ENCODE results near the gene PHACTR4.
"Not testable (repeated sequence)": the region's sequence is repeated elsewhere in the genome, so short reads cannot be mapped to it uniquely, and the experiment has no call there.

PHACTR4 gene

GRCh38 chr1:28369371-28370238 lies at the start of gene PHACTR4:
Gene PHACTR4 (plus strand): TSS chr1:28369740. CDS start chr1:28407448, 37,708 bp downstream.
- peak; percentile 55 for DNase-seq (ENCODE audit: low read depth)

DNA sequence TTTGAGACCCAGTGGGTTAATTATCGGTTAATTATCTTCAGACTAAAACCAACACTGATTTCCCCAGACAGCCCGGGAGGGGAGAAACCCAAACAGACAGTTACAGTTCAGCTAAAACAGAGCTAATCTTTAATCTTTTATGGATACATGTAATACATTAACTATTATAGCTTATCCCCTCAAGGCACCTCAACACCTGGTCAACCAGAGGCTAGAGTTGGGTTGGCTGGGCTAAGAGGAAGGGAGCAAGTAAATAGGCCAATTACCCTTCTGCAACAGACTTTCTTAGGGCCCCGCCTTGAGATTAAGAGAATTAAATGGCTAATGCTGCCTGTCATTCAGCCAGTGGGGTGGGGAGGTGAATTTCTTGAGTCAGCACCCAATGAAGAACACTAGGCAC lies 47.3 kb upstream of the PHACTR4 start:
- DNase-seq (ENCODE audit: low read depth): no peak

DNA sequence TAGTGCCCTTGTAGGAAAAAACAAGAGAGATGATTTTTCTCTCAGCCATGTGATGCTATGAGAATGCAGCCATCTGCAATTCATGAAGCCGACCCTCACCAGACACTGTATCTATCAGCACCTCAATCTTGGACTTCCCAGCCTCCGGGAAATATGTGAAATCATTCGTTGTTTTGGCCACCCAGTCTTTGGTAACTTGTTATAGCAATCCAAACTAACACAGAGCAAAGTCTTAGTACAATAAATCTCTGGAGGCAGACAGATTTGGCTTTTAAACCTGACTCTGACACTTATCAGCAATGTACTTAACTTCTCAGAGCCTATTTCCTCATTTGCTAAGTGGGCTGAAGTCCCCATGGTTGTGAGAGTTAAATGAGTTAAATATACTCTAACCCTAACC lies 45.8 kb upstream of the PHACTR4 start:
- no peak for DNase-seq (ENCODE audit: low read depth)

DNA sequence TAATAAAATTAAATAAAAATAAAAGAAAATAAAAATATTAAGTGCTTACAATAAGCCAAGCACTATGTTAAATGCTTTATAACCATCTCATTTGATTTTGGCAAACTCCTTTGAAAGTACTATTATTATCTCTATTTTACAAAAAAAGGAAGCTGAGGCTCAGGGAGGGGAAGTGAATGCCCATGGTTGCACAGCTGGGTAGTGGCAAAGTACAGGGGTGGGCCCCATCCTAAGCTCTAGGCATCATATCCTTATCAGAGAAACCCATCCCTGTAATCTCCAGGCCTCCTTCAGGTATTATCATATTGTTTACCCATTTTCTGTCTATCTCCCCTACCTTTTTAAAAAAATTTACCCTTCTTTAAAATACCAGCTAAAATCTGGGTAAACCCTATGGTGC lies 43.0 kb upstream of the PHACTR4 start:
- no peak for DNase-seq (ENCODE audit: low read depth)

GRCh38 chr1:28326984-28327383 lies 42.6 kb upstream of the PHACTR4 start:
- no peak for DNase-seq (ENCODE audit: low read depth)

GRCh38 chr1:28327431-28327830 lies 42.1 kb upstream of the PHACTR4 start:
- not testable (repeated sequence) for DNase-seq (ENCODE audit: low read depth)

- DNase-seq (ENCODE audit: low read depth): no peak
Measured at GRCh38 chr1:28328228-28328648, 41.3 kb upstream of the PHACTR4 start.

- peak; percentile 15 for DNase-seq (ENCODE audit: low read depth)
Measured at GRCh38 chr1:28329395-28330153, 40.0 kb upstream of the PHACTR4 start.

DNA sequence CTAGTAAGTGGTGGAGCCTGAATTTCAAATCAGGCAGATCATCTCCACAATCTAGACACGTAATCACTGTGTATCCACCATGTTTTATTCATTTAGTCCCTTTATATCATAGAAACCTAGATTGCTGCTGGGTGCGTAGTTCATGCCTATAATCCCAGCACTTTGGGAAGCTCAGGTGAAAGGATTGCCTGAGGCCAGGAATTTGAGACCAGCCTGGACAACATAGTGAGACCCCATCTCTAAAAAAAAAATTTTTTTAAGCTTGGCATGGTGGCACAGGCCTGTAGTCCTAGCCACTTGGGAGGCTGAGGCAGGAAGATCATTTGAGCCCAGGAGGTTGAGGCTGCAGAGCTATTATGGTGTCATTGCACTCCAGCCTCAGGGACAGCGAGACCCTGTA lies 30.6 kb upstream of the PHACTR4 start:
- no peak for DNase-seq (ENCODE audit: low read depth)

DNA sequence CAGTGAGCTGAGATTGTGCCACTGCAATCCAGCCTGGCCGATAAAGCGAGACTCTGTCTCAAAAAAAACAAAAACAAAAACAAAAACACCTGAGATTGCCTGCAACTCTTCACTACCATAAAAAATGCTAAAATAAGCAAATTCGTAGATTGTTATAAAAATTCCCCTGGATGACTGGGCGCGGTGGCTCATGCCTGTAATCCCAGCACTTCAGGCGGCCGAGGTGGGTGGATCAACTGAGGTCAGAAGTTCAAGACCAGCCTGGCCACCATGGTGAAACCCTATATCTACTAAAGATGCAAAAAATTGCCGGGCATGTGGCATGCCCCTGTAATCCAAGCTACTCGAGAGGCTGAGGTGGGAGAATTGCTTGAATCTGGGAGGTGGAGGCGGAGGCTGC lies 30.0 kb upstream of the PHACTR4 start:
- DNase-seq (ENCODE audit: low read depth): no peak

GRCh38 chr1:28340221-28340974 lies 29.1 kb upstream of the PHACTR4 start:
- no peak for DNase-seq (ENCODE audit: low read depth)

DNA sequence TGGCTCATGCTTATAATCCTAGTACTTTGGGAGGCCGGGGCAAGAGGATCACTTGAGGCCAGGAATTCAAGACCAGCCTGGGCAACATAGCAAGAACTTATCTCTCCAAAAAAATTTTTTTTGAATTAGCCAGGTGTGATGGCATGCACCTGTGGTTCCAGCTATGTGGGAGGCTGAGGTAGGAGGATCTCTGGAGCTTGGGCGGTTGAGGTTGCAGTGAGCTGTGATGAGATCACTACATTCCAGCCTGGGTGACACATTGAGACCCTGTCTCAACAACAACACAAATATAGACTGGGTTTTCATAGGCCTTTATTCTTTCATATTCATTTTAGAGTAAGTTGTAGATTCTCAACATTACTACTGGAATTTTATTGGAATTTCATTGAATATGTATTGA lies 27.9 kb upstream of the PHACTR4 start:
- DNase-seq (ENCODE audit: low read depth): no peak

DNA sequence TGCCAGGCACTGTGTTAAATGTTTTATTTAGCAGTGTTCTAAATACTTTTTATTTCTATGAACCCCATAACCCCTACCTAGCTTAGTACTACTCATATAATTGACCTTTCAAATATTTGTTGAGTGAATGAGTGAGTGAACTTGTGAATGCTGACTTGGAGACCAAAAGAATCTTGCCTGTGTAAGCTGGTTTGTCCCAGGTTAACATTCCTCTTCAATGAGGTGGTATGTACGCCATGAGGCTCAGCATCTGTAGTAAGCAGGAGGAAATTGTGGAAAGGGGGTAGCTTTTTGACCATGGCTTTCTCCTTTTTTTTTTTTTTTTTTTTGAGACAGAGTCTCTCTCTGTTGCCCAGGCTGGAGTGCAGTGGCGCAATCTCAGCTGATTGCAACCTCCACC lies 26.1 kb upstream of the PHACTR4 start:
- DNase-seq (ENCODE audit: low read depth): no peak

DNA sequence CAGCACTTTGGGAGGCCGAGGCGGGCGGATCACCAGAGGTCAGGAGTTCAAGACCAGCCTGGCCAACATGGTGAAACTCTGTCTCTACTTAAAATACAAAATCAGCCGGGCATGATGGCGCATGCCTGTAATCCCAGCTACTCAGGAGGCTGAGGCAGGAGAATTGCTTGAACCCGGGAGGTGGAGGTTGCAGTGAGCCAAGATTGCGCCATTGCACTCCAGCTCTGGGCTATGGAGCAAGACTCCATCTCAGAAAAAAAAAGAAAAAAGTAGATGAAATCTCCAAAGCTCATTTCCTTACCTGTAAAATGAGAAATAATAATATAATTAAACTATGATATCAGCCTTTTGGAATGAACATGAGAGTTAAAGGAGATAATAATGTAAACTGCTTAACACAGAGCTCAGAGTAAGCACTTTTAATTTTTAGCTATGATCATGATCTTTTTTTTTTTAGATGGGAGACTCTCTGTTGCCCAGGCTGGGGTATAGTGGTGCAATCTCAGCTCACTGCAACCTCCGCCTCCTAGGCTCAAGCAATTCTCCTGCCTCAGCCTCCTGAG lies 16.2 kb upstream of the PHACTR4 start:
- not testable (repeated sequence) for DNase-seq (ENCODE audit: low read depth)

DNA sequence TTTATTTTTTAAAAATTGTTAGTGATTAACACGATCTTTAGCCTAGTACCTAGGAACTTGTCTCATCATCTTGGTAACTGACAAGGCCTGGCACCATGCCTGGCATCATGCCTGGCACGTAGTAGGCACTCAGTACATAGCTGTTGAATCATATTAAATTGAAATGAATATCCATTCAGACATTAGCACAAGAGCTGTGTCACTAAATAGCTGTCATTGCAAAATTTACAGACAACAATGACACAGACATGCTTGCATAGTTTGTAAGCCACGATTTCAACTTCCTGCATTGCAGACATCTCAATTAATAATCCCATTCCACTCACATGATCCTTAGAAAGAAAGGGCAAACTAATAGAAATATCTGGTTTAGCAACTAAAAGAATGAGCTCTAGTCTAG lies 15.4 kb upstream of the PHACTR4 start:
- DNase-seq (ENCODE audit: low read depth): no peak

DNA sequence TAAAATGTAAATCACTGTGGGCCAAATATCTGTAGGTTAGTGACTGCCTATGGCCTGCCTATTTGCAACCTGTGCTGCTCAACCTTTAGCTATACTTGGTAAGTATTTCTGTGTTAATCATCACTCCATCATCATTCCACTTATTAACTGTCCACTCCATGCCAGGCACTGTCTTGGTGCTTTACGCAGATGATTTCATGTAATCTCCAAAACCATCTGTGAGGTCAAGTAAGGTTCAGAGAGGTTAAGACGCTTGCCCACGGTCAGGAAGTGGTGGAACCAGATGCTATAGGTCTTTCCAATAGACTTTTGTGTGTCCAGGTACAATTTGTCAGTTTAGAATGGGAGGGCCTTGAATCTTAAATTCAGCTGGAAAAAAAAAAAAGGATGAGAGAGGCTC lies 10.8 kb upstream of the PHACTR4 start:
- no peak for DNase-seq (ENCODE audit: low read depth)

GRCh38 chr1:28359592-28360239 lies 9.8 kb upstream of the PHACTR4 start:
- DNase-seq (ENCODE audit: low read depth): peak; percentile 35

DNA sequence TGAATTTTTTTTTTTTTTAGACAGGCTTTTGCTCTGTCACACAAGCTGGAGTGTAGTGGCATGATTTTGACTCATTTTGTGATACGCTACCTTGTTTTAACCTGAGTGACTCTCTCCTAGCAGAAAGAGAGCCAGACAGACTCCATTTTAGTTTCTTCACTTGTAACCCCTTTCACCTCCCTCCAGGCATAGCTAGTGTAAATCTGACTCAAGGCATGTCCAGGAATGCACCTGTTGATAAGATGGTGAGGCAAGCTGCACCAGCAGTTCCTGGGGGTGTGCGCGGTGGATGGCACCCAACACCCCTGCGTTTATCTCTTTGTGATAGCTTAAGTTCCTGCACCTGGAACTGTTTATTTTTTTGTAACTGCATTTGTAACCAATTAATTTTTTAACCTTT lies 4.7 kb upstream of the PHACTR4 start:
- DNase-seq (ENCODE audit: low read depth): no peak

GRCh38 chr1:28365864-28366263 lies 3.7 kb upstream of the PHACTR4 start:
- DNase-seq (ENCODE audit: low read depth): no peak

- not testable (repeated sequence) for DNase-seq (ENCODE audit: low read depth)
Measured at GRCh38 chr1:28368608-28369007, 932 bp upstream of the PHACTR4 start.

- DNase-seq (ENCODE audit: low read depth): peak; percentile 16
Measured at GRCh38 chr1:28370239-28371009, 884 bp downstream of the PHACTR4 start.

All from stimulated activated CD8-positive, alpha-beta memory T cell treated with anti-CD3 and anti-CD28 coated beads, Interleukin-15, amount 100 ng/mL, for 24 hours (primary cell).